SK-N-SH treated with all-trans-retinoic acid at 6 μM for 48 hours (cell line): ENCODE measurements around the gene PNPLA8.

Experiments used
- ATAC-seq: fragments of 200-7000 bp; cut with Tn5 transposase; 3 replicates; pipeline ENCODE4 v1.9.1; 2020; ENCODE audit warnings: mild to moderate bottlenecking, moderate library complexity
- ARNTL ChIP-seq: fragments of 450-650 bp; formaldehyde crosslinking; IDR thresholded peaks from 2 replicates; pipeline ENCODE4 v1.5.0; 2020; ENCODE audit warnings: low read depth, mild to moderate bottlenecking, moderate library complexity, borderline replicate concordance
- CREB5 ChIP-seq: fragments of 250-450 bp; sonication (Bioruptor Pico); IDR thresholded peaks from 2 replicates; pipeline ENCODE4 v1.5.1; 2020; ENCODE audit warnings: low read depth, mild to moderate bottlenecking, moderate library complexity
- CSDC2 ChIP-seq: fragments of 250-450 bp; sonication (Bioruptor Pico); IDR thresholded peaks from 2 replicates; pipeline ENCODE4 v1.5.0; 2020; ENCODE audit warnings: mild to moderate bottlenecking, moderate library complexity
- CSRNP3 ChIP-seq: fragments of 250-450 bp; sonication (Bioruptor Pico); IDR thresholded peaks from 2 replicates; pipeline ENCODE4 v1.5.1; 2021; ENCODE audit warnings: mild to moderate bottlenecking, moderate library complexity
- ESRRG ChIP-seq: fragments of 250-450 bp; sonication (Bioruptor Pico); IDR thresholded peaks from 2 replicates; pipeline ENCODE4 v1.6.1; 2021; ENCODE audit warnings: mild to moderate bottlenecking
- GLIS3 ChIP-seq: fragments of 250-450 bp; sonication (Bioruptor Pico); IDR thresholded peaks from 2 replicates; pipeline ENCODE4 v1.5.0; 2020; ENCODE audit warnings: mild to moderate bottlenecking, moderate library complexity
- OSR1 ChIP-seq: fragments of 250-450 bp; sonication (Bioruptor Pico); IDR thresholded peaks from 2 replicates; pipeline ENCODE4 v1.8.0; 2022; ENCODE audit warnings: moderate library complexity, mild to moderate bottlenecking, inconsistent platforms
- PATZ1 ChIP-seq: fragments of 250-450 bp; sonication (Bioruptor Pico); IDR thresholded peaks from 2 replicates; pipeline ENCODE4 v1.8.0; 2020; ENCODE audit warnings: mild to moderate bottlenecking, moderate library complexity, borderline replicate concordance
- POU6F1 ChIP-seq: fragments of 250-450 bp; sonication (Bioruptor Pico); IDR thresholded peaks from 2 replicates; pipeline ENCODE4 v1.8.0; 2021; ENCODE audit warnings: low read depth, mild to moderate bottlenecking, moderate library complexity, borderline replicate concordance
- PPARA ChIP-seq: fragments of 250-450 bp; sonication (Bioruptor Pico); IDR thresholded peaks from 2 replicates; pipeline ENCODE4 v1.5.0; 2020; ENCODE audit warnings: mild to moderate bottlenecking, borderline replicate concordance
- RARB ChIP-seq: fragments of 250-450 bp; sonication (Bioruptor Pico); IDR thresholded peaks from 2 replicates; pipeline ENCODE4 v1.8.0; 2021; ENCODE audit warnings: mild to moderate bottlenecking, moderate library complexity
- SNAI2 ChIP-seq: fragments of 250-450 bp; sonication (Bioruptor Pico); IDR thresholded peaks from 2 replicates; pipeline ENCODE4 v1.5.0; 2020; ENCODE audit warnings: mild to moderate bottlenecking, moderate library complexity
- TCF4 ChIP-seq: fragments of 250-450 bp; sonication (Bioruptor Pico); IDR thresholded peaks from 2 replicates; pipeline ENCODE4 v1.8.0; 2021; ENCODE audit warnings: mild to moderate bottlenecking, moderate library complexity, borderline replicate concordance
- TOX ChIP-seq: fragments of 250-450 bp; sonication (Bioruptor Pico); IDR thresholded peaks from 2 replicates; pipeline ENCODE4 v1.8.0; 2021; ENCODE audit warnings: mild to moderate bottlenecking, moderate library complexity, borderline replicate concordance
- TSHZ2 ChIP-seq: fragments of 250-450 bp; sonication (Bioruptor Pico); IDR thresholded peaks from 2 replicates; pipeline ENCODE4 v1.5.0; 2020; ENCODE audit warnings: mild to moderate bottlenecking, moderate library complexity
- ZC3H10 ChIP-seq: fragments of 250-450 bp; sonication (Bioruptor Pico); IDR thresholded peaks from 2 replicates; pipeline ENCODE4 v1.5.1; 2021; ENCODE audit warnings: mild to moderate bottlenecking, moderate library complexity
- ZFP3 ChIP-seq: fragments of 250-450 bp; sonication (Bioruptor Pico); IDR thresholded peaks from 2 replicates; pipeline ENCODE4 v1.5.0; 2020; ENCODE audit warnings: mild to moderate bottlenecking, moderate library complexity
- ZFP30 ChIP-seq: fragments of 450-650 bp; formaldehyde crosslinking; IDR thresholded peaks from 2 replicates; pipeline ENCODE4 v1.5.0; 2022; ENCODE audit warnings: mild to moderate bottlenecking, moderate library complexity
- ZNF70 ChIP-seq: fragments of 450-650 bp; formaldehyde crosslinking; IDR thresholded peaks from 2 replicates; pipeline ENCODE4 v1.5.0; 2020; ENCODE audit warnings: mild to moderate bottlenecking, moderate library complexity
- ZNF8 ChIP-seq: fragments of 450-650 bp; formaldehyde crosslinking; IDR thresholded peaks from 2 replicates; pipeline ENCODE4 v1.5.0; 2020; ENCODE audit warnings: mild to moderate bottlenecking, moderate library complexity

PNPLA8 gene

GRCh38 chr7:108461840-108462239 is 64.1 kb downstream of the PNPLA8 start (continued):
- TF ChIP-seq PATZ1 (CRISPR knock-in tag), result no peak

- no peak for ATAC-seq
- TF ChIP-seq ZNF70 (CRISPR knock-in tag) (no peak), CSDC2 (CRISPR knock-in tag) (no peak), RARB (CRISPR knock-in tag) (no peak), OSR1 (CRISPR knock-in tag) (no peak), SNAI2 (CRISPR knock-in tag) (no peak), TOX (CRISPR knock-in tag) (no peak), ZNF8 (no peak), TSHZ2 (CRISPR knock-in tag) (no peak), PPARA (no peak), ZFP3 (no peak), POU6F1 (CRISPR knock-in tag) (no peak), CREB5 (CRISPR knock-in tag) (no peak)
- TF ChIP-seq, all 23 proteins: peak for 0
Measured at GRCh38 chr7:108460964-108461363, 65.0 kb downstream of the PNPLA8 start.

- ATAC-seq, result peak; percentile 66
- TF ChIP-seq ARNTL (no peak), ZC3H10 (CRISPR knock-in tag) (no peak), ESRRG (no peak), CSRNP3 (no peak), RARB (CRISPR knock-in tag) (no peak), CREB5 (CRISPR knock-in tag) (no peak), GLIS3 (no peak), ZFP3 (no peak), TSHZ2 (CRISPR knock-in tag) (no peak), ZFP30 (CRISPR knock-in tag) (no peak), TCF4 (CRISPR knock-in tag) (no peak), ZNF8 (no peak), TOX (CRISPR knock-in tag) (no peak), POU6F1 (CRISPR knock-in tag) (no peak)
Measured at GRCh38 chr7:108459922-108460551, 65.9 kb downstream of the PNPLA8 start.
